ENCODE measurements around the gene ARF5.
A peak's percentile ranks its signal among the peaks of the same experiment; 100 is the strongest.

The ARF5 gene

DNA sequence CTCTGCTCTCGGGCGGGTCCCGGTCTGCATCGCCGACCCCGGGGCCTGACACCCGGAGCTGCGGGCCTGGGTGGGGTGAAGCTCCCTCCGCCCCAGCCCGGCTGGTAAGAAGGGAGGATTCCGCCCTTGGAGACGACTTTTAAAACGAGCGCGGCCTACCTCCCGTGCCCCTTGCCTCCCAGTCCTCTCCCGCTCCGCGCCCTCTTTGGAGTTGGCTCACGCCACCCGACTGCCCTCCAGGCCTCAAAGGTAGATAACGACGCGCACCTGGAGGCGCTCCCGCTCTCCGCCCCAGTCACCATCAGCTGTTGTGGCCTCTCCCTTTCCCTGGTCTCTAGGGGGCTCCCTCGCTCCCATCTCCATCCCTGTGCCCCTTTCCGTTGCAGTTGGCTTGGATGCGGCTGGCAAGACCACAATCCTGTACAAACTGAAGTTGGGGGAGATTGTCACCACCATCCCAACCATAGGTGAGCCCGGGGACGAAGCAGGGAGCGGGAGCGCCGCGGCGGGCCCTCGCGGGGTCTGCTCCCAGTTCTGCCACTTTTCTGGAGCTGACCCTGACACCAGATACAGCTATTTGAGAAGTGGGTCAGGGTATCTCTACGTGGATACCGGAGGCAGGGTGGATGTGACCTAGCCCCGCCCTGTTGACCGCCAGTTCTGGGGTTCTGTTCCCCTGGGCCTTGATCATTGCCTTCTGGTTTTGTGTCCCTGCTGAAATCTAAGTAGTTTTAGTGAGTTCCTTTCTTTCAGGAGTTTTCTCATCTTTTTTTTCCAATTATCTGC, 679 bp downstream of the ARF5 start:
- peak in 1 of 3 experiments; percentile 17 for DNase-seq (ENCODE audit: low read depth in 3 of 3)

DNA sequence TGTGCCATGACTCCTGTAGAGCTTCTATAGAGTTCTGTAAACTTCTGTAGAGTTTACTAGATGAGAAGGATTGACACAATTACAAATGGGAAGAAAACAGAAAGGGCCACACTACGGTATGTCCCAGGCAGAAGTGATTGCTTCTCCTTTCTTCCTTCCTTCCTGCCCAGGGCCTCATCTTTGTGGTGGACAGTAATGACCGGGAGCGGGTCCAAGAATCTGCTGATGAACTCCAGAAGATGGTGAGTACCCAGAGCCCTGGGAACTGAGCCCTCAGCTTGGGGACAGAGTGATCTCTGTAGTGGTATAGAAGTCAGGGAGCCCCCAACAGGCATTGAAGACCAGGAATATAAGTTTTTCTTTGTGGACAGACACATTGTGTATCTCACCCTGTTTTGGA, 1.7 kb downstream of the ARF5 start:
- no peak for DNase-seq (ENCODE audit: low read depth in 3 of 3)

DNA sequence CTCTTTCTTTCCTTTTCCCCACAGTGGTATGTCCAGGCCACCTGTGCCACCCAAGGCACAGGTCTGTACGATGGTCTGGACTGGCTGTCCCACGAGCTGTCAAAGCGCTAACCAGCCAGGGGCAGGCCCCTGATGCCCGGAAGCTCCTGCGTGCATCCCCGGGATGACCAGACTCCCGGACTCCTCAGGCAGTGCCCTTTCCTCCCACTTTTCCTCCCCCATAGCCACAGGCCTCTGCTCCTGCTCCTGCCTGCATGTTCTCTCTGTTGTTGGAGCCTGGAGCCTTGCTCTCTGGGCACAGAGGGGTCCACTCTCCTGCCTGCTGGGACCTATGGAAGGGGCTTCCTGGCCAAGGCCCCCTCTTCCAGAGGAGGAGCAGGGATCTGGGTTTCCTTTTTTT, 3.0 kb downstream of the ARF5 start:
- DNase-seq (ENCODE audit: low read depth in 3 of 3), result no peak

DNA sequence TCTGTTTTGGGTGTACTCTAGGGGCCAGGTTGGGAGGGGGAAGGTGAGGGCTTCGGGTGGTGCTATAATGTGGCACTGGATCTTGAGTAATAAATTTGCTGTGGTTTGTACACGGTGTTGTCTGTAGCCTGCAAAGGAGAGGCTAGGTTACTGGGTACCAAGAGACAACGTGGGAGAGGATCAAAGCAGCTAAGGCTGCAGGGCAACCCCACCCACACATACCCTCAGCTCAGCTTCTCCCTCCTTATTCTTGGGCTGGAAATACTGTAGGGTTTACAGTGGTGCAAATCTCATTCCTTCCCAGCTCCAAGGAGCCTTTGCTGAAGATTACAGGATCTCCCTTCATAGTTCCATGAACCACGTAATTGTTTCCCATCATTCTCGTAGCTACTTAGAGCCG, 3.4 kb downstream of the ARF5 start:
- no peak for DNase-seq (ENCODE audit: low read depth in 3 of 3)

DNA sequence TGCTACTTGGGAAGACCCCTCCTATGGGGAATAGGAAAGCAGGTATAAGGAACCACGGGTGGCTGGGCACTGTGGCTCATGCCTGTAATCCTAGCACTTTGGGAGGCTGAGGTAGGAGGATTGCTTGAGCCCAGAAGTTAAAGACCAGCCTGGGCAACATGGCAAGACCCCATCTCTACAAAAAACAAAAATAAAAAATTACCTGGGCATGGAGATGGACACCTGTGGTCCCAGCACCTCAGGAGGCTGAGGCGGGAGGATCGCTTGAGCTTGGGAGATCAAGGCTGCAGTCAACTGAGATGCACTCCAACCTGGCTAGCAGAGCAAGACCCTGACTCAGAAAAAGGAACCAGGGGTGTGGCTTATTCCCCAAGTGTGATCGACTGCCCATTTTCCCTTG, 4.3 kb downstream of the ARF5 start:
- DNase-seq (ENCODE audit: low read depth in 3 of 3), result no peak

DNA sequence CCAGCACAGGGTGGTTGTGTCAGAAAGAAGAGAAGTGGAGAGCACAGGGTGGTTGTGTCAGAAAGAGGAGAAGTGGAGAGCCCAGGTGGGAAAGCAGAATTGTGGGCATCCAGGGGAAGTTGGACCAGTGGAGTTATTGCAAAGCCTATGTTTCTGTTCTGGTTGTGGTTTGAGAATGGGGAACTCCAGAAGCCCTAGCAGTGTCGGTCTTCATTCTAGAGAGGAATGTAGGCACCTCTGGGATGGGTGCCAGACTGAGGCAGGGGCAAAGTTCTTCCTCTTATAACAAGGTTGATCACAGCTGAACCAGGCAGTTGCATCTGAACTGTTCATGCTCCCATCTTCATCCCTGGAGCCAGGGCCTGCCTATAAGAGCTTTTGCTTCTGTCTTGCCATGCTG, 6.3 kb downstream of the ARF5 start:
- no peak for DNase-seq (ENCODE audit: low read depth in 3 of 3)

DNA sequence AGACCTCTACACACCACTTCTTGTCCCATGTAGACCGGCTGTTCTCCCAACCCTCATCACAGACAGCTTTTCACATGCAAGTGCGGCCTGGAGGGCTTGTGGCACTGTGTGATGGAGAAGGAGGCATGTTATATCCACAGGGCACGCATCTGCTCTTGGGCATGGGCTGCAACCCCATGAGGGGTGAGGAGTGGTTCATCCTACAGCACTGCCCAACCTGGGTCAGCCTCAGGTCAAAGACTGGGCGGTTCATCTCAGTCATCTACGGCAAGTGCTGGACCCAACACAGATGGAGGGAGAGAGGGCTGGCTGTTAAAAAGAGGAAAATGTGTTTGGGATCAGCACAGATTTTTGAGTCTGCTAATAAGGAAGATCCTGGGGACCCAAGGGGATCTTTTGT, 7.5 kb downstream of the ARF5 start:
- no peak for DNase-seq (ENCODE audit: low read depth in 3 of 3)

DNA sequence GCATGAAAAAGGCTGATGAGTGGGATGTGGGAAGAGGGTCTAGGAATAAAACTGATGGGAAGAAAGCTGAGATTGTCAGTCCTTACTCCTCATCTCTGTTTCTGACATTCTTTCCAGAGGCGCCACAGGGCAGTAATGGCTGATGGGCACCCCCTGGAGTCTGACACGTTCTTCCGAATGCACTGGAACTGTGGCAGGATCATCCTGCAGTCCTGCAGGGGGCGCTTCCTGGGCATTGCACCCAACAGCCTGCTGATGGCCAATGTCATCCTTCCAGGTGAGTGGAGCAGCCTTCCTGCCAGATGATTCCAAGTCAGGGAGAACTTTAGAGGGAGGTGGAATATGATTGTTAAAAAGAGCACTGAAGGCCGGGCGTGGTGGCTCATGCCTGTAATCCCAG, 10.1 kb downstream of the ARF5 start:
- DNase-seq (ENCODE audit: low read depth in 3 of 3), result no peak

DNA sequence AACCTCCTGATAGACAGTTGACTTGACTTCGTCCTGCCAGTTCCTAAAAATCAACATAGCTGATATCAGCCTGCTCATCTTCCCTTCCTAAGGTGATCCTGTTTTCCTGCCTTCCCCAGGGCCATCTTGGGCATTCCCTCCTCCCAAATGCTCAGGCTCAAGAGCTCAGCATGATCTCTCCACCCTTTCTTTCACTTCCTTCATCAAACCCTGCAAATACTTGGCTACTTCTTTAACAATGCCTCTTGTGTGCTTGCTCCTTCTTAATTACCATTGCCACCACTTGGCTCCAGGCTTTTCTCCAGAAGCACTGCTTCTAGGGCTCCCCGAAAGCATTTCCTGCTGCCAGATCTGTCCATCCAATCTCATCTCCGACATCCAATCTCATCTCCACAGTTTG, 12.7 kb downstream of the ARF5 start:
- no peak for DNase-seq (ENCODE audit: low read depth in 3 of 3)

DNA sequence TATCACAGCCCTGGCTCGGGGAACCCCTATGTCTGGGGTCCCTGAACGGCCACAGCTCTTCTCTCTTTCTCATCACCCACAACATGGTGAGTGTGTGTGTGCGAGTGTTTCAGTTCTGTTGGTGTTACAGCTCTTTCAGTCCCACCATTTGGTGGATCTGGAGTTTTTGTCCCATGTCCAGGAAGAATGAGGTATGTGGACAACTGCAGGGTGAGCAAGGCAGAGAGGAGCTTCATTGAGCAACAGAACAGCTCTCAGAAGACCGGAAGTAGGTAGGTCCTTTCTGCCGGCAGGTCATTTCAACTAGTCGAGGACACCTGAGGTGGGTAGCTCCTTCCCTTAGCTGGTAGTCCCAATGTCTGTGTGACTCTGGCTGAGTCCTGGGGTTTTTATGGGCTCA, 20.2 kb downstream of the ARF5 start:
- DNase-seq (ENCODE audit: low read depth in 3 of 3), result no peak

DNA sequence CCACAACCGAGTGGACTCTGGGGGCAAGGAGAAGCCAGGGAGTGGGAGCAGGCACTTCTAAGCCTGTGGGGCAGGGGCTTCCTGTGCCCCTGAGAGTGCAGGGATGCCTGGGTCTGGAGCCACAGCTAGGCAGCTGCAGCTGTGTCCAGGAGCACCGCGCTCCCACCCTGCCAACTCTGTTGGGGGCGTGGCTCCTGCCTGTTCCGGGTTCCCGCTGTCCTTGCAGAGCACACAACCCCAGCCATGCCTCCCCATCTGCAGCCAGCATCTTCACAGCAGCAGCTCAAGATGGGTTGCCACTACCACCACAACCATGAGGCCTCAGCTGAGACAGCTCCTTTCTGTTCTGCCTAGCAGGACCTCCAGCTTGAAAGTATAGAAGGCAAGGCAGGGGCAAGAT, 21.1 kb downstream of the ARF5 start:
- no peak for DNase-seq (ENCODE audit: low read depth in 3 of 3)

DNA sequence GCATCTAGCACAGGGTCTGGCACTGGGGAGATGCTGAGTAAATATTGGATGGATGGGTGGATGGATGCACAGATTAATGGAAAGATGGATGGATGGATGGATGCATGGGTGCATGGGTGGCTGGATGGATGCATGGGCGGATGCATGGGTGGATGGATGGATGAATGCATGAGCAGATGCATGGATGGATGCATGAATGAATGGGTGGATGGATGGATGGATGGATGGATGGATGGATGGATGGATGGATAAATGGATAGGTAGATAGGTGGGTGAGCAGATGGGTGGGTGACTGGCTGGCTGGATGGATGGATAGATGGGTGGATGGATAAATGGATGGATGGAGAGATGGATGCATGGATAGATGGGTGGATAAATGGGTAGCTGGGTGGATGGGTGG, 24.1 kb downstream of the ARF5 start:
- no peak for DNase-seq (ENCODE audit: low read depth in 3 of 3)

DNA sequence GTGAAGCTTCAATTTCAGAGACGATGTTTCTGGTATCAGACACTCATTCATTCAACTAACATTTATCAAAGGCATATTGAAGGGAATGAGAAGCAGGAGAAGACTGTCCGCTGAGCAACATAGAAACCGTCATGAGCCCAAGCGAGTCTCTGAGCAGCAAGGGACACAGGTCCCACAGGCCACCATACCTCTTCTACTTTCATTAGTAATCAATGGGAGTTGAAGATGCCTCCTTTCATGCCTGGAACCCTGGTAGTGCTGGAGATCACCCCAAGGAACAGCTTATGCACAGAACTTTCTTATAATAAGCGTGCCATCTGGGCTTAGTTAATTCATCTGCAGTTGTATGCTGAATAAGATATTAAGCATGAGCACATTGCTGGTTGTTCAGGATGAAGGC, 28.5 kb downstream of the ARF5 start:
- DNase-seq (ENCODE audit: low read depth in 3 of 3), result no peak

DNA sequence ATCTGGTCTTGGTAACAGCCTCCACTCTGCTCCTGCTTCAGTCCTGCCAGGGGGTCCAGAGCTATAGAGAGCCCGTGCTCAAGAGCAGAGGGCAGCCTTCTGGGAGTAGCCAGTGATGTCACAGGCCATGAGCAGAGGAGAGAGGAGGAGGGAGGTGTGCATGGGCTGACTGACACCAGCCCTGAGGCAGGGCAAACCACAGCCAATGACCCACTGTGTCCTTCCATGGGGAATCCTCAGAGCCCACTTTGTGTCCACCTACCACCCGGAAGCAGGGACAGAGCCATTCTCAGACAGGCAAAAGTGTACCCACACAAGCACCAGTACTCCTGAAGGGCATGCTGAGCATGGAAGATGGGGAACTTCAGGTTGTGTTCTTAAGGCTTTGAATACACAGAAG, 29.8 kb downstream of the ARF5 start, which contains the start of gene PAX4:
Gene PAX4 (minus strand): TSS at position 101 of the 400 bp plus-strand sequence. CDS start 2,214 bp downstream, outside the sequence.
- no peak for DNase-seq (ENCODE audit: low read depth in 3 of 3)

DNA sequence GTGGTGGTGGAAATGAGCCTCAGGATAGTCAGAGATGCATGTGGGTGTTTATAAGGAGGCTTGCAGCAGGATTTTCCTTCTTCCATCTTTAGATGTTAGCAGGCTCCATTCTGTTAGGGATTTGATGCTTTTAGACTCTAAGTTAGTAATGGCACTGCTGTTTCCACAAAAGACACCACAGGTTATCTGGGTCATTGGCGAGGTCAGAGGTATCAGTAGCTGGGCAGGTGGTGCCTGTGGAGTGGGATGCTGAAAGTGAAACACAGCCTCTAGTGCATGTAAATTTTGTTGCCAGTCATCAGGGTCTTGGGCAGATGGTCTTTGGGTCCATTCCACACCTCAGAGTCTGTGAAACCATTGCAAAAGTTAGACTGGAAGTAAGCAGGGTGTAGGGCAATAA, 30.6 kb downstream of the ARF5 start:
- no peak for DNase-seq (ENCODE audit: low read depth in 3 of 3)

DNA sequence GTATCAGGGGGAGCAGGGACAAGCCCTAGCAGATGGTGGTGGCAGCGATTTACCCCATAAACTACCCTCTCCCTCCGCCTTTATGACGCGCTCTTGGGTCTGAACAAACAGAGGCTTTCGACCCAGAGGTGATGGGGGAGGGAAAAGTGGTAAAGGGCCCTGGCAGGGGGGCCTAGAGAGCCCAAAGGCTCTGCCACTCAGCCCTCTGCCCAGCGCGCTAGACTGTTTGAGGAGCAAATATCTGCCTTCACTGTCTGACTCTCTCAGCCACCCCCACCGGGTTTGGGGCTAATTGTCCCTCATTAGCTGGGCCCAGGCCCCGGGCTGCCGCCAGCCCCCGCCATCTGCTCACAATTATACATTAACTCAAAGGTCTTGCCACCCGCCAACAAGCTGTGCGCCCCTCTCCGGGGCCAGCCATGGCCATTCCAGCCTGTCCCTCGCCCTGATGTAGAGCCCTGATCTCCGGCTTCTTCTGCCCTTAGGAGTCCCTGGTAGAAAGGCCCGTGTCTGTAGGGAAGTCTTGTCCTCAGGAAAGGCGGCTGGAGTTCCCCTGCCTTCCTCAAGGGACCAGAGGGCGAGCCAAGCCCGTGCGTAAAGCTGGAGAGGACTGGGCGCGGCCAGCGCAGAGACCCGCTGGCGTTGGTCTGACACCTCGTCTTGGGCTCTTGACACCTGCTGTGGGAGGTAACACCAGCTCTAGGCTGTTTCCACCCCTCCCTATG, 31.6 kb downstream of the ARF5 start:
- no peak for DNase-seq (ENCODE audit: low read depth in 3 of 3)

DNA sequence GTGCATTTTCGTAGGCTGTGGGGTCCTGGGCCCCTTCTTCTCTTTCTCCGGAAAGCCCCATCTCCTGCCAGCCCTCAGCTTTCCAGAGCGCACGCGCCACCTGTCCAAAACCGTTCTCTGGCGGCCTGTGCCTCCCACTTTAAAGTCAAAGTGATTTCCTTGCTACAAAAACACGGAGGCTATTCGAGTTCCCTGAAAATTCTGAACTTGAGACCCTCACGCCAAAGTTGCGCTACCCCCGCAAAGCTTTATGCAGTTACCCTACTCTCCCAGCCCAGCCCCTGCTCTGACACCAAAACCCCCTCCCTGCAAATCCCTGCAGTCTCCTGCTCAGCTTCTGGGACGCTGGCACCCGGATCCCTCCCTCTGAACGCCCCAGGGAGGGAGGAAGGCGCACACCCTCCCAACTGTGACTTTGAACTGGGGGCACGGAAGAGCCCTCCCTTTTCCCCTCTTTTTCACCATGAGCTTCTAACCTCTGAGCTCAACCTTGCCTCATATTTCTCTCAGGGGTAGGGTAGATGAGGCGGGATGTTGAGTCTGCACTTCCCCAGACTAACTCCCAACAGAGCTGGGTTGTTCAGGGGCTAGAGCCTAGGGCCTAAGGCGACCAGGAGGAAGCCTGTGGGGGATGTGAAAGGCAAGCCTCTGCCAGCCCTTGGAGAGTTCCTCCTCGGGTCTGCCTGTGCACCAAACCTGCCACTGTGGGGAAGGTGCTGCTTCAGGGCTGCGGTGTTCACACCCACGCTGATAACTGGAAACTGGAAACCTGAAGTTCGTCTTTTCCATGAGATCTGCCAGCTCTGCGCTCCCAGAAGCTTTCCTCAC, 32.4 kb downstream of the ARF5 start:
- DNase-seq (ENCODE audit: low read depth in 3 of 3), result no peak

DNA sequence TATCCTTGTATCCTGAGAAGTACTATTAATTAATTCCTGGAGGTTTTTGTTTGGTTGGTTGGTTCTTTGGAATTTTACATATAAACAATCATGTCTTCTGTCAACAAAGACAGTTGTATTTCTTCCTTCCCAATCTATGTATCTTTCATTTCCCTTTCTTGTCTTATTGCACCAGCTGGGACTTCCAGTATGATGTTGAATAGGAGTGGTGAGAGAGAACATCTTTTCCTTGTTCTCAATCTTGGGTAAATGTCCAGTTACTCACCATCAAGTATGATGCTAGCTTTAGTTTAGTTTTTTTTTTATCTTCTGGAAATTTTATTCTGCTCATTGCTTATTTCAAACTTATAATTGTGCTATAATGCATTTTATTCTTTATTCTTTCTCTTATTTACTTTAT, 37.1 kb downstream of the ARF5 start:
- DNase-seq (ENCODE audit: low read depth in 3 of 3), result no peak

DNA sequence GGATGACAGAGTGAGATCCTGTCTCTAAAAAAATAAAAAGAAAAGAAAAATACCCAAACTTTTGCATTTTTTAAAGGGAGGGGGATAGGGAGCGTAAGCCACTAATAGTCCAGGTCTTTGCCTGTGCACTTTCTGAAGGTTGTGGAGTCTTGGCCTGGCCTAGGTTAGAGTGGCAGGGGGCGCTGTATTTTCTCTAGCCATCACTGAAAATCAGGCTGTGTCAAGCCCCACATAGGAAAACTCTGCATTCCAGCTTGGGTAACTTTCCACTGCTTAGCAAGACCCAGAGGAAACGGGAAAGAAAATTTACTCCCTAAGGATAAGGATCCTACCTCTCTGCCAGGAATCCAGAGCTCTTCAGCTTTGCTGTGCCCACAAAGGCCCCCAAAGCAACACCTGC, 40.2 kb downstream of the ARF5 start:
- DNase-seq (ENCODE audit: low read depth in 3 of 3), result no peak

DNA sequence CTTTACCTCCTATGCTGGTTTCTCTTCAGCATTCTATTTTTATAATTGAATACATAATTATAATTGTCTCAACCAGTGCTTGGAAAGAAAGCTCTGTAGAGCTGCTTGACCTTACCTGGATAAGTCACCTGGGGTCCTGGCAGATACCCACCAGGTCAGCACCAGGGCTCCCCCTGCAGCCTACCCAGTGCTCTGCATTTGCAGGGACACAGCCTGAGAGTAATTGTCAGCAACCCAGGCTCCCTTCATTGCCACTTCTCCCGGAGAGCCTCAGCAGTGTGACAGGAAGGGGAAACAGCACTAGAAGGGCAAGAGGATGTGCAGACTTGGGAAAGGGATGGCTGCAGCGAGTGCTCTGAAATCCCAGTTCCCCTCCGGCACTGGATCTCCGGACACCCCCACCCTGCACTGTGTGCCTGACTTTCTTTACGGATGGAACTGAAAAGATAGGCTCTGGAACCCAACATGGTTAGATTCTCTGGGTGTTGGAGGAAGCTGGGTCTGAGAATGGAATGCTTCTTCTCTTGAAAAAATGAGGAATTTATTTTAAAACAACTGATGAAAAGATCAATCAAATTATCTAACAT, 41.1 kb downstream of the ARF5 start:
- no peak for DNase-seq (ENCODE audit: low read depth in 3 of 3)

DNA sequence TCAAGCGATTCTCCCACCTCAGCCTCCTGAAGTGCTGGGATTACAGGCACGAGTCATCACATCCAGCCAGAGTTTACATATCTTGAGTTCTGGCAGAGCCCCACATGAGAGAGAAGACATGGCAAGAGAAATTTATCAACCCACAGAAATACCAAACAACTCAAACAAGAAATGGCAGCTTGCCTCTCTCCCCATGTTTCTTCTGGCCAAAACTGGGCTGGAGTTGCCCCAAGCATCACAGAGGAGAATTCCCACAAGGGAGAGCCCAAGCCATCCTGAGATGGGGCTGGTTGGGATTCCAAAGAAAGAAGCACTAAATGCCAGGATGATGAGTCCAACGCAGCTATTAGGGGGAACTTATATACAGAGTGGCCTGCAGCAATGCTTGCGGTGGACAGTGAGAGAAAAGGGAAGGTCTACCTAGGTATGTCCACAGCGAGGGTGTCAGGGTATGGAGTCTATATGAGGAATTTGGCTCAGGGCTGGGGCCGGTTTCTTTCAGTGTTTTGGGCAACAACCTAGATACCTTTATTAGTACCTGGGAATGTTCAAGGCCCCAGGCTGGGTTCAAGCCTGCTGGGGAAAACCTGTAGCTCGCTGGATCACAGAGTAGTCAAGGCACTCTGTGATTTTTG, 44.2 kb downstream of the ARF5 start:
- DNase-seq (ENCODE audit: low read depth in 3 of 3), result no peak
